Motor neuron (in vitro differentiated cells): ENCODE measurements around the gene LHX3. TPM values are rescaled to one million over a fixed set of nuclear protein-coding genes. Genes with fewer than 3 reads are reported as not detected.
"Not testable (repeated sequence)": the region's sequence is repeated elsewhere in the genome, so short reads cannot be mapped to it uniquely, and the experiment has no call there.

Experiments used
- ATAC-seq, 8 experiments: fragments of 200-7000 bp; cut with Tn5 transposase; replicated peaks in 6 of 8; 2 replicates each; pipeline ENCODE4 v1.8.0; 2021; ENCODE audit warnings: mild to moderate bottlenecking in 8 of 8, moderate library complexity in 8 of 8
- H3K27ac ChIP-seq, 2 donors: fragments of 250-450 bp; sonication (Bioruptor Pico); 2 replicates each; pipeline ENCODE4 v1.9.0; 2021; ENCODE audit warnings: antibody characterized with exemption in 2 of 2, mild to moderate bottlenecking in 2 of 2, moderate library complexity in 1 of 2
- H3K4me1 ChIP-seq, 2 donors: fragments of 250-450 bp; sonication (Bioruptor Pico); replicated peaks in 1 of 2; 2 replicates each; pipeline ENCODE4 v1.6.1; 2021; ENCODE audit warnings: antibody characterized with exemption in 2 of 2, mild to moderate bottlenecking in 2 of 2, moderate library complexity in 1 of 2
- H3K4me3 ChIP-seq, 5 donors: fragments of 250-450 bp; sonication (Bioruptor Pico); 2 replicates each; pipeline ENCODE4 v1.9.0; 2021; ENCODE audit warnings: antibody characterized with exemption in 5 of 5, mild to moderate bottlenecking in 5 of 5, moderate library complexity in 4 of 5
- WGBS, 10 experiments: fragments of 450-650 bp; shearing (Covaris generic); methylation state at CpG; one replicate each; pipeline ENCODE4 v1.0.0; 2022; 5-methylcytosine and 5-hydroxymethylcytosine counted together
- in situ Hi-C, 9 experiments: fragments of 400-800 bp; cut with MboI; loops; one replicate each; pipeline ENCODE4 v1.15.0; 2021; ENCODE audit warnings: low sequenced_read_pairs in 9 of 9, low pct_unique_long_range_greater_than_20kb in 2 of 9; ENCODE audit not compliant: unreplicated experiment in 9 of 9
- total RNA-seq, 8 experiments: library from RNA; unstranded; fragments of 300-600 nt; gene quantifications; 2 replicates each; pipeline versions ENCODE4 v1.2.3 to v1.2.4, GENCODE V29; 2022

LHX3 gene
- total RNA-seq, 8 experiments from 2014 or later: 0.18 to 9.9 (median 3.8) TPM; not detected in 1

GRCh38 chr9:136153381-136154065 lies 51.4 kb downstream of the LHX3 start:
- Histone ChIP-seq H3K4me3 (no peak overlapping the region), H3K27ac (no peak overlapping the region), H3K4me1 (peaks cover 56 to 59% of the 10 kb centered on the region in 2 donors)
- no peak for ATAC-seq
- in situ Hi-C loops: loop anchor here in 3 of 9 experiments (25.0 kb wide), 1 partner anchor 109 kb away; no protein-coding TSS in a partner anchor
- 49 to 100% (median 90%) methylated on average over 1 to 7 of the region's 24 CpGs; no CpG with 5 or more reads in 5 of the 10 experiments for WGBS, 10 experiments

GRCh38 chr9:136152931-136153330 lies 52.0 kb downstream of the LHX3 start:
- 58 to 100% (median 89%) methylated on average over 2 to 7 of the region's 12 CpGs; no CpG with 5 or more reads in 6 of the 10 experiments for WGBS, 10 experiments
- in situ Hi-C loops: loop anchor here in 3 of 9 experiments (25.0 kb wide), 1 partner anchor 109 kb away; no protein-coding TSS in a partner anchor
- Histone ChIP-seq H3K4me3 (no peak overlapping the region), H3K4me1 (peaks cover 56 to 59% of the 10 kb centered on the region in 2 donors), H3K27ac (peak overlapping the region in 1 of 2 donors; percentile 8)
- no peak for ATAC-seq

GRCh38 chr9:136152543-136152866 lies 52.4 kb downstream of the LHX3 start:
- in situ Hi-C loops: loop anchor here in 3 of 9 experiments (25.0 kb wide), 1 partner anchor 110 kb away; no protein-coding TSS in a partner anchor
- Histone ChIP-seq H3K27ac (peak overlapping the region in 1 of 2 donors; percentile 8), H3K4me1 (peaks cover 56 to 58% of the 10 kb centered on the region in 2 donors), H3K4me3 (no peak overlapping the region)
- WGBS, 10 experiments: 60 to 100% (median 84%) methylated on average over 1 to 3 of the region's 4 CpGs; no CpG with 5 or more reads in 6 of the 10 experiments
- no peak for ATAC-seq

- Histone ChIP-seq H3K4me1 (peaks cover 56 to 58% of the 10 kb centered on the region in 2 donors), H3K4me3 (no peak overlapping the region), H3K27ac (peak overlapping the region; percentile 6 to 17)
- ATAC-seq: no peak
- WGBS, 10 experiments: 67 to 100% (median 90%) methylated on average over 1 to 4 of the region's 27 CpGs; no CpG with 5 or more reads in 4 of the 10 experiments
- in situ Hi-C loops: loop anchor here in 3 of 9 experiments (25.0 kb wide), 1 partner anchor 110 kb away; no protein-coding TSS in a partner anchor
Observed at GRCh38 chr9:136151848-136152542, 52.9 kb downstream of the LHX3 start.

- peak in 1 of 8 experiments; percentile 12 for ATAC-seq
- H3K27ac ChIP-seq: peak overlapping the region; percentile 6 to 20
- in situ Hi-C loops: loop anchor here in 3 of 9 experiments (25.0 kb wide), 1 partner anchor 111 kb away; no protein-coding TSS in a partner anchor
- no peak overlapping the region for H3K4me3 ChIP-seq
- peaks cover 49 to 51% of the 10 kb centered on the region in 2 donors for H3K4me1 ChIP-seq
- WGBS, 10 experiments: 0 to 46% (median 27%) methylated on average over 1 to 11 of the region's 25 CpGs; no CpG with 5 or more reads in 5 of the 10 experiments
Observed at GRCh38 chr9:136151214-136151804, 53.6 kb downstream of the LHX3 start.

- in situ Hi-C loops: loop anchor here in 3 of 9 experiments (25.0 kb wide), 1 partner anchor 112 kb away; no protein-coding TSS in a partner anchor
- not testable (repeated sequence) for H3K4me3 ChIP-seq, ATAC-seq
- Histone ChIP-seq H3K4me1 (peaks cover 43 to 46% of the 10 kb centered on the region in 2 donors), H3K27ac (peak overlapping the region in 1 of 2 donors; percentile 20)
- 72 to 98% (median 89%) methylated on average over 4 to 7 of the region's 7 CpGs for WGBS, 10 experiments
Observed at GRCh38 chr9:136150664-136151213, 54.2 kb downstream of the LHX3 start.

GRCh38 chr9:136149853-136150252 lies 55.1 kb downstream of the LHX3 start:
- Histone ChIP-seq H3K4me3 (no peak overlapping the region), H3K4me1 (peaks cover 39 to 40% of the 10 kb centered on the region in 2 donors), H3K27ac (no peak overlapping the region)
- WGBS, 10 experiments: 42 to 100% (median 91%) methylated on average over 1 to 6 of the region's 9 CpGs; no CpG with 5 or more reads in 6 of the 10 experiments
- ATAC-seq: no peak
- in situ Hi-C loops: loop anchor here in 4 of 9 experiments (10.0 to 25.0 kb wide), 2 partner anchors 112 to 135 kb away; no protein-coding TSS in a partner anchor

- H3K4me1 ChIP-seq: peaks cover 39 to 40% of the 10 kb centered on the region in 2 donors
- no peak overlapping the region for H3K4me3 ChIP-seq
- in situ Hi-C loops: loop anchor here in 1 of 9 experiments (10.0 kb wide), 1 partner anchor 135 kb away; no protein-coding TSS in a partner anchor
- WGBS, 10 experiments: 74 to 100% (median 92%) methylated on average over 1 to 8 of the region's 12 CpGs; no CpG with 5 or more reads in 4 of the 10 experiments
- no peak for ATAC-seq
- no peak overlapping the region for H3K27ac ChIP-seq
Observed at GRCh38 chr9:136149337-136149736, 55.6 kb downstream of the LHX3 start.

GRCh38 chr9:136148766-136149165 lies 56.2 kb downstream of the LHX3 start:
- ATAC-seq: no peak
- in situ Hi-C loops: loop anchor here in 1 of 9 experiments (10.0 kb wide), 1 partner anchor 136 kb away; no protein-coding TSS in a partner anchor
- whole genome bisulfite sequencing, 10 experiments: no CpG with 5 or more reads among the region's 14 CpGs
- Histone ChIP-seq H3K27ac (no peak overlapping the region), H3K4me3 (no peak overlapping the region), H3K4me1 (peaks cover 40 to 44% of the 10 kb centered on the region in 2 donors)

GRCh38 chr9:136147890-136148714 lies 56.8 kb downstream of the LHX3 start:
- peaks cover 47 to 50% of the 10 kb centered on the region in 2 donors for H3K4me1 ChIP-seq
- 4 to 40% (median 7%) methylated on average over 2 to 12 of the region's 35 CpGs; no CpG with 5 or more reads in 5 of the 10 experiments for WGBS, 10 experiments
- in situ Hi-C loops: loop anchor here in 1 of 9 experiments (10.0 kb wide), 1 partner anchor 137 kb away; no protein-coding TSS in a partner anchor
- H3K4me3 ChIP-seq: no peak overlapping the region
- ATAC-seq: peak; percentile 71 to 91 (median 76)
- no peak overlapping the region for H3K27ac ChIP-seq

GRCh38 chr9:136147038-136147889 lies 57.7 kb downstream of the LHX3 start:
- in situ Hi-C loops: loop anchor here in 1 of 9 experiments (10.0 kb wide), 1 partner anchor 138 kb away; no protein-coding TSS in a partner anchor
- no peak overlapping the region for H3K4me3 ChIP-seq
- no peak for ATAC-seq
- H3K4me1 ChIP-seq: peaks cover 53 to 59% of the 10 kb centered on the region in 2 donors
- H3K27ac ChIP-seq: no peak overlapping the region
- WGBS, 10 experiments: 0 to 81% (median 43%) methylated on average over 1 to 10 of the region's 22 CpGs; no CpG with 5 or more reads in 6 of the 10 experiments
